Activated T-helper 9 cell treated with anti-CD3 and anti-CD28 coated beads, Interleukin-2, amount 50 U/mL, for 16 hours (primary cell): ENCODE results near the gene PRKN.

Experiments
- DNase-seq: peaks from one replicate; pipeline ENCODE4 v3.0.0-alpha.2; 2020; ENCODE audit warnings: low read depth

The PRKN gene

GRCh38 chr6:162373868-162374267 is 353.7 kb downstream of the PRKN start:
- DNase-seq: no peak

- DNase-seq: no peak
Measured at GRCh38 chr6:162373192-162373591, 354.4 kb downstream of the PRKN start.

GRCh38 chr6:162372106-162372505 is 355.5 kb downstream of the PRKN start:
- no peak for DNase-seq

GRCh38 chr6:162371121-162371520 is 356.4 kb downstream of the PRKN start:
- DNase-seq: no peak

- DNase-seq: no peak
Measured at GRCh38 chr6:162369091-162369490, 358.5 kb downstream of the PRKN start.

GRCh38 chr6:162364488-162364887 is 363.1 kb downstream of the PRKN start:
- DNase-seq: no peak

- no peak for DNase-seq
Measured at GRCh38 chr6:162363757-162364156, 363.8 kb downstream of the PRKN start.

GRCh38 chr6:162360901-162361567 is 366.5 kb downstream of the PRKN start:
- DNase-seq: no peak

- no peak for DNase-seq
Measured at GRCh38 chr6:162358625-162359024, 368.9 kb downstream of the PRKN start.

- no peak for DNase-seq
Measured at GRCh38 chr6:162345051-162345511, 382.5 kb downstream of the PRKN start.

- DNase-seq: no peak
Measured at GRCh38 chr6:162344646-162345010, 382.9 kb downstream of the PRKN start.

GRCh38 chr6:162343936-162344645 is 383.5 kb downstream of the PRKN start:
- no peak for DNase-seq

GRCh38 chr6:162343198-162343935 is 384.2 kb downstream of the PRKN start:
- DNase-seq: no peak

GRCh38 chr6:162337412-162337811 is 390.2 kb downstream of the PRKN start:
- DNase-seq: no peak

GRCh38 chr6:162336359-162336758 is 391.2 kb downstream of the PRKN start:
- no peak for DNase-seq

GRCh38 chr6:162332365-162332764 is 395.2 kb downstream of the PRKN start:
- DNase-seq: no peak

- DNase-seq: no peak
Measured at GRCh38 chr6:162331911-162332310, 395.7 kb downstream of the PRKN start.

GRCh38 chr6:162325826-162326225 is 401.7 kb downstream of the PRKN start:
- DNase-seq: no peak

GRCh38 chr6:162325051-162325450 is 402.5 kb downstream of the PRKN start:
- DNase-seq: no peak

GRCh38 chr6:162315291-162315690 is 412.3 kb downstream of the PRKN start:
- no peak for DNase-seq

GRCh38 chr6:162313922-162314660 is 413.5 kb downstream of the PRKN start:
- no peak for DNase-seq

- no peak for DNase-seq
Measured at GRCh38 chr6:162307865-162308264, 419.7 kb downstream of the PRKN start.
